Measurements from ENCODE around the gene PI4KB.
"Not testable (repeated sequence)": the region's sequence is repeated elsewhere in the genome, so short reads cannot be mapped to it uniquely, and the experiment has no call there.

PI4KB gene

GRCh38 chr1:151275341-151275740, 51.9 kb downstream of the PI4KB start:
- not testable (repeated sequence) for DNase-seq

- DNase-seq = no peak
Observed at GRCh38 chr1:151273924-151274466, 53.2 kb downstream of the PI4KB start.

GRCh38 chr1:151267760-151268159, 59.5 kb downstream of the PI4KB start:
- no peak for DNase-seq

- no peak for DNase-seq
Observed at GRCh38 chr1:151266821-151267220, 60.4 kb downstream of the PI4KB start.

GRCh38 chr1:151266315-151266714, 60.9 kb downstream of the PI4KB start:
- DNase-seq = no peak

- DNase-seq = no peak
Observed at GRCh38 chr1:151265446-151266236, 61.6 kb downstream of the PI4KB start.

- DNase-seq = no peak
Observed at GRCh38 chr1:151259351-151259750, 67.9 kb downstream of the PI4KB start.

- DNase-seq = no peak
Observed at GRCh38 chr1:151255381-151255780, 71.8 kb downstream of the PI4KB start.

GRCh38 chr1:151254217-151255213, 72.7 kb downstream of the PI4KB start, which contains the start of gene PSMD4:
Gene PSMD4, plus strand, starts transcription at chr1:151254734. Its CDS starts 49 bp downstream, at chr1:151254783.
- DNase-seq = peak; percentile 95

- DNase-seq = peak; percentile 47
Observed at GRCh38 chr1:151251656-151252470, 75.4 kb downstream of the PI4KB start.

- DNase-seq = no peak
Observed at GRCh38 chr1:151246786-151247185, 80.4 kb downstream of the PI4KB start.

- DNase-seq = no peak
Observed at GRCh38 chr1:151243683-151244216, 83.5 kb downstream of the PI4KB start.

- DNase-seq = no peak
Observed at GRCh38 chr1:151242442-151242841, 84.8 kb downstream of the PI4KB start.

Measured in NCI-H1048 (cell line).